Astrocyte (in vitro differentiated cells and primary cell): Measurements from ENCODE around the gene MLF2. TPM values are rescaled to one million over a fixed set of nuclear protein-coding genes. Genes with fewer than 3 reads are reported as not detected.

Experiments used
- DNase-seq: peaks from one replicate; pipeline ENCODE4 v3.0.0-alpha.2; 2010; ENCODE audit warnings: low read depth
- FAIRE-seq: peaks from 2 replicates; lab custom pipeline; 2011; peaks lifted over from hg19 to GRCh38; lab: Jason Lieb, UNC
- H2AFZ ChIP-seq: 2 replicates; pipeline ENCODE4 v1.6.0; 2012; ENCODE audit warnings: low read depth, low read length, inconsistent platforms
- H3K27ac ChIP-seq: 2 replicates; pipeline ENCODE4 v1.5.1; 2011; ENCODE audit warnings: low read depth, low read length, inconsistent platforms
- H3K27me3 ChIP-seq: 2 replicates; pipeline ENCODE4 v1.6.0; 2011; ENCODE audit warnings: low read length, inconsistent platforms; ENCODE audit not compliant: insufficient read depth
- H3K36me3 ChIP-seq: 2 replicates; pipeline ENCODE4 v1.5.1; 2011; ENCODE audit warnings: low read length, inconsistent platforms; ENCODE audit not compliant: insufficient read depth
- H3K4me1 ChIP-seq: 2 replicates; pipeline ENCODE4 v1.5.1; 2011; ENCODE audit warnings: low read length, inconsistent platforms; ENCODE audit not compliant: insufficient read depth
- H3K4me2 ChIP-seq: 2 replicates; pipeline ENCODE4 v1.6.0; 2012; ENCODE audit warnings: low read length, inconsistent platforms
- H3K4me3 ChIP-seq: 2 replicates; pipeline ENCODE4 v1.5.1; 2011; ENCODE audit warnings: low read depth, mild to moderate bottlenecking, low read length, inconsistent platforms; ENCODE audit not compliant: insufficient read depth
- H3K79me2 ChIP-seq: 2 replicates; pipeline ENCODE4 v1.6.0; 2012; ENCODE audit warnings: mild to moderate bottlenecking, low read length, inconsistent platforms; ENCODE audit not compliant: insufficient read depth
- H3K9ac ChIP-seq: 2 replicates; pipeline ENCODE4 v1.6.0; 2012; ENCODE audit warnings: mild to moderate bottlenecking, low read length, inconsistent platforms
- H3K9me3 ChIP-seq: 2 replicates; pipeline ENCODE4 v1.5.1; 2012; ENCODE audit warnings: low read depth, mild to moderate bottlenecking, low read length, inconsistent platforms; ENCODE audit not compliant: insufficient read depth
- H4K20me1 ChIP-seq: 2 replicates; pipeline ENCODE4 v1.6.0; 2012; ENCODE audit warnings: low read length, inconsistent platforms; ENCODE audit not compliant: insufficient read depth
- H3K27ac Mint-ChIP-seq: one replicate; pipeline ENCODE4 v1.8.0; 2021; ENCODE audit warnings: mild to moderate bottlenecking, mixed read lengths; ENCODE audit not compliant: unreplicated experiment
- H3K27me3 Mint-ChIP-seq: one replicate; pipeline ENCODE4 v1.8.0; 2021; ENCODE audit warnings: low read depth, mixed read lengths; ENCODE audit not compliant: unreplicated experiment
- H3K36me3 Mint-ChIP-seq: one replicate; pipeline ENCODE4 v1.8.0; 2021; ENCODE audit warnings: low read depth, mixed read lengths; ENCODE audit not compliant: unreplicated experiment
- H3K4me1 Mint-ChIP-seq: one replicate; pipeline ENCODE4 v1.8.0; 2021; ENCODE audit warnings: low read depth, mixed read lengths; ENCODE audit not compliant: unreplicated experiment
- H3K4me3 Mint-ChIP-seq: one replicate; pipeline ENCODE4 v1.8.0; 2021; ENCODE audit warnings: mild to moderate bottlenecking, moderate library complexity, mixed read lengths; ENCODE audit not compliant: unreplicated experiment
- H3K9me3 Mint-ChIP-seq: one replicate; pipeline ENCODE4 v1.8.0; 2021; ENCODE audit warnings: mild to moderate bottlenecking, mixed read lengths; ENCODE audit not compliant: unreplicated experiment
- EZH2 ChIP-seq: IDR thresholded peaks from 2 replicates; pipeline ENCODE4 v1.6.1; 2012; ENCODE audit warnings: mild to moderate bottlenecking, low read length, inconsistent platforms; ENCODE audit not compliant: insufficient read depth
- total RNA-seq: library from RNA; stranded (reverse); gene quantifications from 2 replicates; pipeline ENCODE4 v1.2.1, GENCODE V29; 2021
- TF ChIP-seq, protein P1 (sequence below): IDR thresholded peaks from 2 replicates; pipeline ENCODE4 v1.5.1; 2011; ENCODE audit warnings: low read depth, mild to moderate bottlenecking, inconsistent platforms, low read length, moderate library complexity; ENCODE audit not compliant: insufficient read depth

The MLF2 gene
- total RNA-seq, 1 donor from 2014 or later = 316 TPM

DNA sequence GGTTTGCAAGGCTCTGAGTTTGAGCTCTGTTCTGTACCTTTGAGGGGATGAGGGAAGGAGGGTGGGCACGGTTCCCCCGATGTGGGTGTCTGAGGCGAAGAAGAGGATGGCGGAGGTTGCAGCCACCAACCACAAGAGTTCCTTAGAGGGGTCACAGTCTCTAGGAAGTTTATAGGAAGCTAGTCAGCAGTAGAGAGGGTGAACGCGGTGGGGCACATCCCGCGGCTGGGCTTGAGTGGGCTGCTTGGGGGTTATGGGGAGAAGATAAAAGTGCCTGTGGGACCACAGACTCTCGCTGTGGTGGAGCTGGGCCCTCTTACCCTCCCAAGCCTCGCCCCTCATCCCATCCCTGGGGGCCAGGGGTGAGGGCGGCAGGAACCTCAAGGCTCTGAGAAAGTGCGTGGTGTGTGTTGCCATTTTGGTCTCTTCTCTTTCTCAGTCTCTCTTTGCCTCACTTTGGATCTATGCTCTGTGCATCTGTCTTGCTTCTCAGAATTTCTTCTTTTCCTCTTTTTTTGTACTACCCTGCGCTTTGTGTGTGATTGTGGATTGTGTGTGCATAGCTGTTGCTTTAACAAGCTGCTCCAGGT lies 39.1 kb upstream of the MLF2 start:
- FAIRE-seq = no peak
- Histone ChIP-seq H2AFZ (peak overlapping the region; percentile 85), H3K36me3 (no peaks in the 10 kb centered on the region), H3K4me2 (peak overlapping the region; percentile 60), H3K9ac (no peak overlapping the region), H3K9me3 (no peaks in the 10 kb centered on the region), H4K20me1 (no peaks in the 10 kb centered on the region), H3K4me1 (peaks cover 9% of the 10 kb centered on the region), H3K4me3 (no peak overlapping the region), H3K79me2 (no peaks in the 10 kb centered on the region), H3K27me3 (peaks cover 6% of the 10 kb centered on the region), H3K27ac (no peak overlapping the region)
- no peaks in the 10 kb centered on the region for H3K36me3 Mint-ChIP-seq
- no peak for DNase-seq
- H3K9me3 Mint-ChIP-seq = no peaks in the 10 kb centered on the region
- peaks cover 11% of the 10 kb centered on the region for H3K4me1 Mint-ChIP-seq
- peaks cover 49% of the 10 kb centered on the region for H3K27me3 Mint-ChIP-seq
- no peak overlapping the region for H3K4me3 Mint-ChIP-seq
- peak overlapping the region; percentile 23 for H3K27ac Mint-ChIP-seq
- no peak for TF ChIP-seq EZH2
- TF ChIP-seq, protein P1, sequence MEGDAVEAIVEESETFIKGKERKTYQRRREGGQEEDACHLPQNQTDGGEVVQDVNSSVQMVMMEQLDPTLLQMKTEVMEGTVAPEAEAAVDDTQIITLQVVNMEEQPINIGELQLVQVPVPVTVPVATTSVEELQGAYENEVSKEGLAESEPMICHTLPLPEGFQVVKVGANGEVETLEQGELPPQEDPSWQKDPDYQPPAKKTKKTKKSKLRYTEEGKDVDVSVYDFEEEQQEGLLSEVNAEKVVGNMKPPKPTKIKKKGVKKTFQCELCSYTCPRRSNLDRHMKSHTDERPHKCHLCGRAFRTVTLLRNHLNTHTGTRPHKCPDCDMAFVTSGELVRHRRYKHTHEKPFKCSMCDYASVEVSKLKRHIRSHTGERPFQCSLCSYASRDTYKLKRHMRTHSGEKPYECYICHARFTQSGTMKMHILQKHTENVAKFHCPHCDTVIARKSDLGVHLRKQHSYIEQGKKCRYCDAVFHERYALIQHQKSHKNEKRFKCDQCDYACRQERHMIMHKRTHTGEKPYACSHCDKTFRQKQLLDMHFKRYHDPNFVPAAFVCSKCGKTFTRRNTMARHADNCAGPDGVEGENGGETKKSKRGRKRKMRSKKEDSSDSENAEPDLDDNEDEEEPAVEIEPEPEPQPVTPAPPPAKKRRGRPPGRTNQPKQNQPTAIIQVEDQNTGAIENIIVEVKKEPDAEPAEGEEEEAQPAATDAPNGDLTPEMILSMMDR = no peak

DNA sequence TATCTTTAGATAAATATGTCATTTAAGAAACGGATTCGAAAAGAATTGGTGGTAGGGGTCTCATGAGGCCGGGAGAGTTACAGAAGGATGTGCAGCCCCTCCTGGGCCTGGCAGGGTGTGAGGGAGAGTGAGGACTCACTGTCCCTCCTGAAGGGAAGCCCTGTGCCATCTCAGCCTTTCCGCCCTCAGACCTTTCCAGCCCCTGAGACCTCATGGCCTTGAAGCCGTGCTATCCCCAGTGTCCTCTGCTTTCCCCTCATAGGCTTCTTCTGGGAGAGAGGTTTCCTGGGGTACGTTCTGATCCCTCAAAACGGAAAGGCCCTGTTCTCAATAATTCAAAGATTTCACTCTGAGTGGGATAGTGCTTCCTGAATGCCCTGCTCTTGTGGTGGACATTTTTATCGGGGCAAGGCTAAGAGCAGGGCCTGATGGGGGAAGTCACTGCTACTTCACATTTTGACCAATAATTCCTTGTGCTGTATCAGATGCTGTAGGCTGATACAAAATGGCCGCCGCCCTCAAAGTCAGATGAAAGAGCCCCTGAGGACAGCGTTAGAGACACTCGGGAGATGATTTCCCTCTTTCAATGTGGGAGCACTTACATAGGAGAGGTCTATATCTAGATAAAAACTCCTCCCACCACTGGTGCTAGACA lies 37.7 kb upstream of the MLF2 start:
- Histone ChIP-seq H4K20me1 (no peaks in the 10 kb centered on the region), H3K9me3 (no peaks in the 10 kb centered on the region), H3K4me2 (no peak overlapping the region), H3K79me2 (no peaks in the 10 kb centered on the region), H3K4me1 (peaks cover 9% of the 10 kb centered on the region), H3K36me3 (no peaks in the 10 kb centered on the region), H3K27me3 (peaks cover 4% of the 10 kb centered on the region), H3K27ac (no peak overlapping the region), H3K9ac (no peak overlapping the region), H3K4me3 (no peak overlapping the region), H2AFZ (no peak overlapping the region)
- Mint-ChIP-seq H3K27ac (no peak overlapping the region), H3K27me3 (peaks cover 36% of the 10 kb centered on the region), H3K4me3 (no peak overlapping the region), H3K36me3 (no peaks in the 10 kb centered on the region), H3K9me3 (no peaks in the 10 kb centered on the region), H3K4me1 (peaks cover 15% of the 10 kb centered on the region)
- no peak for TF ChIP-seq EZH2
- TF ChIP-seq, protein P1 = no peak
- DNase-seq (no peak), FAIRE-seq (no peak)
